Measurements from ENCODE around the gene ATP1B2.
"Not testable (repeated sequence)": the region's sequence is repeated elsewhere in the genome, so short reads cannot be mapped to it uniquely, and the experiment has no call there.

The ATP1B2 gene, protein sequence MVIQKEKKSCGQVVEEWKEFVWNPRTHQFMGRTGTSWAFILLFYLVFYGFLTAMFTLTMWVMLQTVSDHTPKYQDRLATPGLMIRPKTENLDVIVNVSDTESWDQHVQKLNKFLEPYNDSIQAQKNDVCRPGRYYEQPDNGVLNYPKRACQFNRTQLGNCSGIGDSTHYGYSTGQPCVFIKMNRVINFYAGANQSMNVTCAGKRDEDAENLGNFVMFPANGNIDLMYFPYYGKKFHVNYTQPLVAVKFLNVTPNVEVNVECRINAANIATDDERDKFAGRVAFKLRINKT

GRCh38 chr17:7650509-7651096, at the start of gene ATP1B2:
Gene ATP1B2 (plus strand): TSS chr17:7650926. CDS start chr17:7651519, 593 bp downstream.
- DNase-seq (ENCODE audit: low spot score), result peak; percentile 94

DNA sequence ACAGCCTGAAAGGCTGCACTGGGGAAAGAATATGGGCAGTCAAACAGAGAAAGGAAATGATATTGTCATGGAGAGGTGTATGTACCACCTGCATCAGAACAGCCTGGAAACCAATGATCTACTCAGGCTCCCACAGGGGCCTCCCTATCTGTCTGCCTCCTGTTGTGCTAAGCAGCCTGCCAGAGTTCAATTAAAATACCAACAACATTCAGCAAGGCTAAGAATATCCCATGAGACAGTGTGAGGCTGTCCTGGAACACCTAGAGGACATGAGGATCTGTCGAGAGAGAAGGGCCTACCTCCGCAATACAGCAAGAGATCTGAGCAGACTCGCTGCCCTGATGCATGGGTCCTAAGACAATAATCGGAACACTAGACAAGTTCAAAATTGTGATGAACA, 44.4 kb upstream of the ATP1B2 start:
- DNase-seq (ENCODE audit: low spot score), result no peak

GRCh38 chr17:7610641-7611040, 40.1 kb upstream of the ATP1B2 start:
- DNase-seq (ENCODE audit: low spot score), result no peak

DNA sequence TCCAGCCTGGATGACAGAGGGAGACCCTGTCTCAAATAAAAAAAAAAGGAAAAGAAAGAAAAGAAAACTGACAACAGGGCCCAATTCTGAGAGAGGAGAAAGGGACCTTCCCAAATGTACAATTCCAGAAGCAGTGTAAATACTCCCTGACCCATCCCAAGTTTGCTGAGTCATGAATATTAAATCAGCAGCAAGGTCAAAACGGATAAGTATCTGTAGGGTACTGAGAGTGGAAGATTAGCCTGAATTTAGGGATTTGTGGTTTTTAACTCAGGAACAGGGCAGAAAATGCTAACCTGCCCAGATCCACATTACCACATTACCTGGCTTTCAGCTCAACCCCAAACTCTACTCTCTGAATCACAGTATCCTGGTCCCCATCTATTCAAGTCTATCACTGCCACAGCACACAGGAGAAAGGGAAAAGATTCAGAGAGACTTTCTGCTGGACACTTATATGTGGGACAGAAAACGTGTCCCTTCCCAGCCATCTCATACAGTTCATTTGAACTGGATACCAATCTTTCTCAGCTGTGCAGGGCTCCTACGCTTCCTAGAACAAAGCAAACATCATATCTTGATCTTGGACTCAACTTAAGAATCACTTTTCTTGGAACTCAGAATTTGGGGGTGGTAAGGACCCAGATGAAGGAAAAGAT, 39.0 kb upstream of the ATP1B2 start:
- DNase-seq (ENCODE audit: low spot score), result peak; percentile 28

GRCh38 chr17:7612294-7612640, 38.5 kb upstream of the ATP1B2 start:
- no peak for DNase-seq (ENCODE audit: low spot score)

DNA sequence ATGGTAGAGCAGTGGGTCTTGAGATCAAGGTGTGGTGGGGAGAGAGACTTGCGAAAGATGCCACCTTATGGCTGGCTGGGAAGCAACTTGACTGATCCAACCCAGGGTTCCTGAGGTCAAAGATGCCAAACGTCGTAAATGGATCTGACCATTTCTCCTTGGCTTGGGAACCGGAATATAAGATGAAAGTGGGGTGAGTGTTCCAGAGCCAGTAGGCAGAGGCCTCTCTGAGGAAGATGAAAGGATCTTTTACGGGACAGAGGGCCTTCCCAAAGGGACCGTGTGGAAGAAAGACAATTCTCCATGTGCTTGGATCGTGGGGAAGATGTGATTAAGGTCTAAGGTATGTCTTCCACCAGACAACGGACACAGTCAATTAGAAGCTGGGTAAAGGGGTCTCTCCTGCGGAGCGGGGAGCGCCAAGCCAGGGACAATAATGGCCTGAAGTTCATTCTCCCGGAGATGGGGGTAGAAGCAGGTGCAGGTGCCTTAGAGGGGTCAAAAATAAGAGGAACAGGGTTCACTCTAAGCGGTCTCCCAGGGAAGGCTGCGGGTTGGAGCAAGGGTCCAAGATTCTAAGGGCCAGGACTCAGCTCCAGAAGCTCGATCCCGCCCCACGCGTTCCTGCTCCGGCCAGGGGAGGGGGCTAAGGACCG, 36.8 kb upstream of the ATP1B2 start:
- DNase-seq (ENCODE audit: low spot score), result peak; percentile 42

- peak; percentile 100 for DNase-seq (ENCODE audit: low spot score)
Measured at GRCh38 chr17:7614425-7615264, 36.1 kb upstream of the ATP1B2 start, which contains the start of gene FXR2. Gene FXR2 (minus strand): TSS chr17:7614897. CDS start chr17:7614532, 365 bp downstream.

DNA sequence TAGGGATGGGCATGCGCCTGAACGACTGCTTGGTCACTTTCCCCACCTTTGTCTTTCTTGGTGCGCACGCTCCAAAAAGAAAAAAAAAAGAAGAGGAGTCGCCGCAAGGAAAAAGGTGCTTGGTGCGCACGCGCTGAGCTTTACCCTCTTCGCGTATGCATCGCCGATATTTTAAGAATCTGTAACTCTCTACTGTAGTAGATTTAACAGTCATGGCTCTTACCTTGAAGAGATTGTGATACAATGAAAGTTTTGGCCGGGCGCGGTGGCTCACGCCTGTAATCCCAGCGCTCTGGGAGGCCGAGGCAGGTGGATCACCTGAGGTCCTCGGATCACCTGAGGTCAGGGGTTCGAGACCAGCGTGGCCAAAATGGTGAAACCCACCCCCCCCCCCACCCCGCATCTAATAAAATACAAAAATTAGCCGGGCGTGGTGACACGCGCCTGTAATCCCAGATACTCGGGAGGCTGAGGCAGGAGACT, 35.4 kb upstream of the ATP1B2 start:
- no peak for DNase-seq (ENCODE audit: low spot score)

- DNase-seq (ENCODE audit: low spot score), result no peak
Measured at GRCh38 chr17:7618608-7619007, 32.1 kb upstream of the ATP1B2 start.

- no peak for DNase-seq (ENCODE audit: low spot score)
Measured at GRCh38 chr17:7620835-7621234, 29.9 kb upstream of the ATP1B2 start.

DNA sequence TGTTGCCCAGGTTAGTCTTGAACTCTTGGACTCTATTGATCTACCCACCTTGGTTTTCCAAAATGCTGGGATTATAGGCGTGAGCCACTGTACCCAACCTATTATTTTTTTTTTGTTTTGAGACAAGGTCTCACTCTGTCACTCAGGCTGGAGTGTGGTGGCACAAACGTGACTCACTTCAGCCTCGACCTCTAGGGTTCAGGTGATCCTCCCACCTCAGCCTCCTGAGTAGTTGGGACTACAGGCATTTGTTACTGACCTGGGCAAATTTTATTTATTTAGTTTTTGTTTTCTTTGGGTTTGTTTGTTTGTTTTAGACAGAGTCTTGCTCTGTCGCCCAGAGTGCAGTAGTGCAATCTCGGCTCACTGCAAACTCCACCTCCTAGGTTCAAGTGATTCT, 27.1 kb upstream of the ATP1B2 start:
- no peak for DNase-seq (ENCODE audit: low spot score)

DNA sequence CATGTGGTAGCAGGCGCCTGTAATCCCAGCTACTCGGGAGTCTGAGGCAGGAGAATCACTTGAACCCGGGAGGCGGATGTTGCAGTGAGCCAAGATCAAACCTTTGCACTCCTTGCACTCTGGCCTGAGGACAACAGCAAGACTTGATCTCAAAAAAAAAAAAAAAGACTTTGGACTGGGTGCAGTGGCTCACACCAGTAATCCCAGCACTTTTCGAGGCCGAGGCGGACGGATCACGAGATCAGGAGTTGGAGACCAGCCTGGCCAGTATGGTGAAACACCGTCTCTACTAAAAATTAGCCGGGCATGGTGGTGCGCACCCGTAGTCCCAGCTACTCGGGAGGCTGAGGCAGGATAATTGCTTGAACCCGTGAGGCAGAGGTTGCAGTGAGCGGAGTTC, 25.0 kb upstream of the ATP1B2 start:
- DNase-seq (ENCODE audit: low spot score), result not testable (repeated sequence)

GRCh38 chr17:7626307-7626706, 24.4 kb upstream of the ATP1B2 start:
- DNase-seq (ENCODE audit: low spot score), result no peak

GRCh38 chr17:7626956-7627249, 23.8 kb upstream of the ATP1B2 start:
- no peak for DNase-seq (ENCODE audit: low spot score)

GRCh38 chr17:7627250-7628121, 23.2 kb upstream of the ATP1B2 start, which contains the start of gene SAT2:
Gene SAT2 (minus strand): TSS chr17:7627821. CDS start chr17:7627635, 186 bp downstream.
- peak; percentile 83 for DNase-seq (ENCODE audit: low spot score)

DNA sequence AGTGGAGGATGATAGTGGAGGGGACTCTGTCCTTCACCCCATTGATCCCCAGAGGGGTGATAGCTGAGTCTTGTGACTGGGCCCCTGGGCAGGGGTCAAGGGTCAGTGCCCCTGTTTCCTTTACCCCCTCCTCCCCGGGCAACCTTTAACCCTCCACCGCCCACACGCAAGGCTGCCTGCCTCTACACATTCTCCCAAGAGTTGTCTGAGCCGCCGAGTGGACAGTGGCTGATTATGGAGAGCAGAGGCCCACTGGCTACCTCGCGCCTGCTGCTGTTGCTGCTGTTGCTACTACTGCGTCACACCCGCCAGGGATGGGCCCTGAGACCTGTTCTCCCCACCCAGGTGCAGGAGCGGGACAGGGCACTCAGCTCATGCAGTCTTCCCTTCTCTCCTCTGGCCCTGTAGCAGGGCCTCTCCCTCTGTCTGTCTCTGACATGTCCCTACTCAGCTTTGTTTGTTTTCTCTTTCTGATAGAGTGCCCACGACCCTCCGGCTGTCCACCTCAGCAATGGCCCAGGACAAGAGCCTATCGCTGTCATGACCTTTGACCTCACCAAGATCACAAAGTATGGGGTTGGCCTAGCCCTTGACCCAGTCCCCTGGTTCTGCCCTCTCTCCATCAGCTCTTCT, 20.7 kb upstream of the ATP1B2 start, which contains the start of gene SHBG:
TSS of gene SHBG (plus strand) at position 197 of the 633 bp plus-strand sequence. CDS start at position 235, 38 bp downstream.
- no peak for DNase-seq (ENCODE audit: low spot score)

GRCh38 chr17:7631398-7632380, 19.0 kb upstream of the ATP1B2 start:
- DNase-seq (ENCODE audit: low spot score), result no peak

- peak; percentile 83 for DNase-seq (ENCODE audit: low spot score)
Measured at GRCh38 chr17:7632492-7632894, 18.2 kb upstream of the ATP1B2 start.

GRCh38 chr17:7633093-7633492, 17.6 kb upstream of the ATP1B2 start:
- DNase-seq (ENCODE audit: low spot score), result no peak
